K562 (cell line): ENCODE measurements around the gene CALML4.

Source experiments
- ELF1 ChIP-seq: fragments of 200-800 bp; sonication (Bioruptor generic); IDR thresholded peaks from 2 replicates; pipeline ENCODE4 v1.6.1; 2016; ENCODE audit warnings: missing genetic modification characterization, missing compliant biosample characterization
- JUN ChIP-seq, 2 experiments: sonication (generic) in 1 of 2; formaldehyde crosslinking in 1 of 2; IDR thresholded peaks; 2 replicates each; pipeline versions ENCODE4 v1.6.1 to v1.8.0; 2012 to 2022; ENCODE audit warnings: borderline replicate concordance in 2 of 2, mild to moderate bottlenecking in 2 of 2, improper control_type of control experiment in 1 of 2, low read depth in 1 of 2, low read length in 1 of 2, missing genetic modification reagents in 1 of 2
- MAFF ChIP-seq: IDR thresholded peaks from 2 replicates; pipeline ENCODE4 v1.6.1; 2012; ENCODE audit warnings: low read length, improper control_type of control experiment

DNA sequence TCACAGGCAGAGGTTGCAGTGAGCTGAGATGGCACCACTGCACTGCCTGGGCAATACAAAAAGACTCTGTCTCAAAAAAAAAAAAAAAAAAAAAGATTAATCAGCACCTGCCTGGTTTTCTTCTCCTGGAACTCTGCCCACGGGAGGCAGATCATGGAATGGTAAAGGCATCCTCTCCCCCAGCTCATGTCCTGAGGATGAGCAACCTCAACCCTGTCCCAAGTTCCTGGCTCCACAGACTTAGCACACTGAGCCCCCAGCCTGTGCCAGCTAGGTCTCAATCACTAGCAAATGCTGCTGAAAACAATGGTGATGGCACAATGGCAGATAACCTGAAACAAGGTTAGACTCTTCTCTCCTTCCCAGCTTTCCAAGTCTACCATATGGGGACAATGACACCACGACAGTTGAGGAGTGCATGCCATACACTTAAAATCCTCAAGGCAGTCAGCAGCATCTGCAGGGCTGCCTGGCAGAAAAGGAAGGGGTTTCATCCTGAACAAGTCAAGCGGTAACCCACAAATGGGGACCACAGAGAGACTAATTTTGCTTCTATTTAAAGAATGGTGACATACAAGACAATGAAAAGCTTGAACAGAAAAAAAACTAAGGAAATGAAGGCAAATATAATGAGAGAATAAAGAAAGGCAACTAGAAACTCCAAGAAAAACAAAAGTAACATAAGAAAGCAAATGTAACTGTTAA is 19.6 kb upstream of the CALML4 start:
- TF ChIP-seq ELF1 (tag) (no peak), MAFF (no peak), JUN (IDR thresholded peaks at IDR 0.05; ENCODE audit: borderline replicate concordance, low read depth, low read length) (no peak), JUN (CRISPR knock-in tag; IDR thresholded peaks at IDR 0.05; ENCODE audit: borderline replicate concordance) (no peak)
